Ishikawa (cell line): Measurements from ENCODE around the gene NSMCE1.

ENCODE experiments used
- FOXM1 ChIP-seq: IDR thresholded peaks from 2 replicates; pipeline ENCODE4 v1.6.1; 2012; ENCODE audit warnings: low read depth, borderline replicate concordance
- REST ChIP-seq: IDR thresholded peaks from 2 replicates; pipeline ENCODE4 v1.6.1; 2012; ENCODE audit warnings: low read depth, mild to moderate bottlenecking

DNA sequence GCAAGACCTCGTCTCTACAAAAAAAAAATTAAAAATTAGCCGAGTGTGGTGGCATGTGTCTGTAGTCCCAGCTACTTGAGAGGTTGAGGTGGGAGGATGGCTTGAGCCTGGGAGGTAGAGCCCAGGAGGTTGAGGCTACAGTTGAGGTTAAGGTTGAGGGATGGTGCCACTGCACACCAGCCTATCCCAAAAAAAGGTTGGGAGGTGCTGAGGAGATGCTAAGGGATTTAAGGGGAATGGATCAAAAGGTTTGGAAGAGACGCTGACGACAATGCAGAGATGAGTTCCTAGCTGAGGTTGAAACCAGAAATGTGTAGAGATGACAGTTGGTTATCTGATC lies 4.7 kb upstream of the NSMCE1 start:
- TF ChIP-seq REST (no peak), FOXM1 (no peak)
